ENCODE measurements around the gene ASB10.

GRCh38 chr7:151167197-151167961 is 19.7 kb downstream of the ASB10 start, which contains the start of gene GBX1:
- TF ChIP-seq CTCF (conservative IDR thresholded peaks at IDR 0.05 in 1 of 2, IDR thresholded peaks at IDR 0.05 in 1 of 2; ENCODE audit: extremely low read depth in 1 of 2, insufficient read depth in 1 of 2, low read depth in 1 of 2, low read length in 2 of 2), result no peak
- TF ChIP-seq EZH2 (IDR thresholded peaks at IDR 0.05; ENCODE audit: borderline replicate concordance, low read length), result no peak
